Neural crest cell (in vitro differentiated cells): ENCODE results near the gene OR51A4. TPM values are rescaled to one million over a fixed set of nuclear protein-coding genes. Genes with fewer than 3 reads are reported as not detected.
"Not testable (repeated sequence)": the region's sequence is repeated elsewhere in the genome, so short reads cannot be mapped to it uniquely, and the experiment has no call there.

ENCODE experiments used
- DNase-seq: peaks from one replicate; pipeline ENCODE4 v3.0.0; 2021; ENCODE audit warnings: low read depth, mixed read lengths, low spot score
- H3K27ac Mint-ChIP-seq: one replicate; pipeline ENCODE4 v1.8.0; 2021; ENCODE audit warnings: mild to moderate bottlenecking, mixed read lengths; ENCODE audit not compliant: unreplicated experiment
- H3K27me3 Mint-ChIP-seq: 2 replicates; pipeline ENCODE4 v1.8.0; 2021; ENCODE audit warnings: low read depth, mild to moderate bottlenecking, mixed read lengths
- H3K36me3 Mint-ChIP-seq: 2 replicates; pipeline ENCODE4 v1.8.0; 2021; ENCODE audit warnings: low read depth, mild to moderate bottlenecking, mixed read lengths
- H3K4me1 Mint-ChIP-seq: 2 replicates; pipeline ENCODE4 v1.8.0; 2021; ENCODE audit warnings: mixed read lengths
- H3K4me3 Mint-ChIP-seq: one replicate; pipeline ENCODE4 v1.8.0; 2021; ENCODE audit warnings: mild to moderate bottlenecking, mixed read lengths
- H3K9me3 Mint-ChIP-seq: 2 replicates; pipeline ENCODE4 v1.8.0; 2021; ENCODE audit warnings: mixed read lengths
- CTCF ChIP-seq: fragments of 200-600 bp; sonication (generic); conservative IDR thresholded peaks from 2 replicates; pipeline ENCODE4 v1.5.0; 2021; ENCODE audit warnings: antibody characterized with exemption, mild to moderate bottlenecking
- total RNA-seq: library from RNA; stranded (reverse); gene quantifications from 2 replicates; pipeline ENCODE4 v1.2.1, GENCODE V29; 2021

Gene OR51A4
- total RNA-seq, 1 donor from 2014 or later: not detected

GRCh38 chr11:4979036-4979435, 31.6 kb upstream of the OR51A4 start:
- no peak overlapping the region for H3K4me3 Mint-ChIP-seq
- H3K27ac Mint-ChIP-seq: no peak overlapping the region
- no peaks in the 10 kb centered on the region for H3K27me3 Mint-ChIP-seq
- no peak for DNase-seq
- no peak for TF ChIP-seq CTCF
- no peaks in the 10 kb centered on the region for H3K4me1 Mint-ChIP-seq
- no peaks in the 10 kb centered on the region for H3K36me3 Mint-ChIP-seq
- H3K9me3 Mint-ChIP-seq: peaks cover 5% of the 10 kb centered on the region

GRCh38 chr11:4975436-4975835, 28.0 kb upstream of the OR51A4 start:
- peaks cover 5% of the 10 kb centered on the region for H3K9me3 Mint-ChIP-seq
- no peak overlapping the region for H3K27ac Mint-ChIP-seq
- H3K27me3 Mint-ChIP-seq: no peaks in the 10 kb centered on the region
- TF ChIP-seq CTCF: no peak
- H3K36me3 Mint-ChIP-seq: no peaks in the 10 kb centered on the region
- no peak for DNase-seq
- no peak overlapping the region for H3K4me3 Mint-ChIP-seq
- no peaks in the 10 kb centered on the region for H3K4me1 Mint-ChIP-seq

GRCh38 chr11:4962816-4963215, 15.4 kb upstream of the OR51A4 start:
- Mint-ChIP-seq H3K27me3 (peaks cover 4% of the 10 kb centered on the region), H3K4me1 (no peaks in the 10 kb centered on the region), H3K4me3 (no peak overlapping the region), H3K36me3 (no peaks in the 10 kb centered on the region), H3K9me3 (peaks cover 4% of the 10 kb centered on the region), H3K27ac (no peak overlapping the region)
- no peak for DNase-seq
- TF ChIP-seq CTCF: no peak

GRCh38 chr11:4960877-4961276, 13.5 kb upstream of the OR51A4 start:
- Mint-ChIP-seq H3K4me3 (no peak overlapping the region), H3K4me1 (no peaks in the 10 kb centered on the region), H3K9me3 (peaks cover 4% of the 10 kb centered on the region), H3K36me3 (no peaks in the 10 kb centered on the region), H3K27me3 (peaks cover 10% of the 10 kb centered on the region), H3K27ac (no peak overlapping the region)
- no peak for TF ChIP-seq CTCF
- DNase-seq: no peak

GRCh38 chr11:4957396-4957795, 10.0 kb upstream of the OR51A4 start:
- Mint-ChIP-seq H3K27me3 (peaks cover 18% of the 10 kb centered on the region), H3K4me3 (no peak overlapping the region), H3K9me3 (no peaks in the 10 kb centered on the region), H3K4me1 (no peaks in the 10 kb centered on the region), H3K36me3 (no peaks in the 10 kb centered on the region), H3K27ac (no peak overlapping the region)
- DNase-seq: no peak
- no peak for TF ChIP-seq CTCF

GRCh38 chr11:4955613-4956012, 8.2 kb upstream of the OR51A4 start, which contains the start of gene OR51A2:
Gene OR51A2 (minus strand): TSS chr11:4955713. CDS start chr11:4955713, 0 bp downstream.
- H3K27me3 Mint-ChIP-seq: peaks cover 24% of the 10 kb centered on the region
- not testable (repeated sequence) for H3K36me3 Mint-ChIP-seq, H3K4me3 Mint-ChIP-seq, DNase-seq, H3K4me1 Mint-ChIP-seq, H3K9me3 Mint-ChIP-seq, H3K27ac Mint-ChIP-seq
